ENCODE data around the gene PGGHG. TPM values are rescaled to one million over a fixed set of nuclear protein-coding genes. Genes with fewer than 3 reads are reported as not detected.

PGGHG gene
- total and polyA plus RNA-seq, 2 of the 13 experiments (the other 11 are each of a cell fraction or from before 2014, with no cell fraction given), result 5.9 to 14.8 TPM

GRCh38 chr11:327581-327923 is 38.6 kb downstream of the PGGHG start (continued):
- TF ChIP-seq, protein P1, sequence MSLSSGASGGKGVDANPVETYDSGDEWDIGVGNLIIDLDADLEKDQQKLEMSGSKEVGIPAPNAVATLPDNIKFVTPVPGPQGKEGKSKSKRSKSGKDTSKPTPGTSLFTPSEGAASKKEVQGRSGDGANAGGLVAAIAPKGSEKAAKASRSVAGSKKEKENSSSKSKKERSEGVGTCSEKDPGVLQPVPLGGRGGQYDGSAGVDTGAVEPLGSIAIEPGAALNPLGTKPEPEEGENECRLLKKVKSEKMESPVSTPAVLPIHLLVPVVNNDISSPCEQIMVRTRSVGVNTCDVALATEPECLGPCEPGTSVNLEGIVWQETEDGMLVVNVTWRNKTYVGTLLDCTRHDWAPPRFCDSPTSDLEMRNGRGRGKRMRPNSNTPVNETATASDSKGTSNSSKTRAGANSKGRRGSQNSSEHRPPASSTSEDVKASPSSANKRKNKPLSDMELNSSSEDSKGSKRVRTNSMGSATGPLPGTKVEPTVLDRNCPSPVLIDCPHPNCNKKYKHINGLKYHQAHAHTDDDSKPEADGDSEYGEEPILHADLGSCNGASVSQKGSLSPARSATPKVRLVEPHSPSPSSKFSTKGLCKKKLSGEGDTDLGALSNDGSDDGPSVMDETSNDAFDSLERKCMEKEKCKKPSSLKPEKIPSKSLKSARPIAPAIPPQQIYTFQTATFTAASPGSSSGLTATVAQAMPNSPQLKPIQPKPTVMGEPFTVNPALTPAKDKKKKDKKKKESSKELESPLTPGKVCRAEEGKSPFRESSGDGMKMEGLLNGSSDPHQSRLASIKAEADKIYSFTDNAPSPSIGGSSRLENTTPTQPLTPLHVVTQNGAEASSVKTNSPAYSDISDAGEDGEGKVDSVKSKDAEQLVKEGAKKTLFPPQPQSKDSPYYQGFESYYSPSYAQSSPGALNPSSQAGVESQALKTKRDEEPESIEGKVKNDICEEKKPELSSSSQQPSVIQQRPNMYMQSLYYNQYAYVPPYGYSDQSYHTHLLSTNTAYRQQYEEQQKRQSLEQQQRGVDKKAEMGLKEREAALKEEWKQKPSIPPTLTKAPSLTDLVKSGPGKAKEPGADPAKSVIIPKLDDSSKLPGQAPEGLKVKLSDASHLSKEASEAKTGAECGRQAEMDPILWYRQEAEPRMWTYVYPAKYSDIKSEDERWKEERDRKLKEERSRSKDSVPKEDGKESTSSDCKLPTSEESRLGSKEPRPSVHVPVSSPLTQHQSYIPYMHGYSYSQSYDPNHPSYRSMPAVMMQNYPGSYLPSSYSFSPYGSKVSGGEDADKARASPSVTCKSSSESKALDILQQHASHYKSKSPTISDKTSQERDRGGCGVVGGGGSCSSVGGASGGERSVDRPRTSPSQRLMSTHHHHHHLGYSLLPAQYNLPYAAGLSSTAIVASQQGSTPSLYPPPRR (CRISPR knock-in tag; IDR thresholded peaks at IDR 0.05; ENCODE audit: borderline replicate concordance), result no peak
- TF ChIP-seq ZNF20 (CRISPR knock-in tag; IDR thresholded peaks at IDR 0.05) (no peak), ZNF770 (CRISPR knock-in tag; IDR thresholded peaks at IDR 0.05) (peak; percentile 91), ZNF598 (CRISPR knock-in tag; IDR thresholded peaks at IDR 0.05; ENCODE audit: borderline replicate concordance) (no peak), ZNF816 (CRISPR knock-in tag; IDR thresholded peaks at IDR 0.05; ENCODE audit: borderline replicate concordance) (no peak), ZNF331 (CRISPR knock-in tag; IDR thresholded peaks at IDR 0.05) (no peak), IKZF5 (CRISPR knock-in tag; IDR thresholded peaks at IDR 0.05) (0 out of 2 replicates have a peak, but pooled peaks have one; percentile 5), ZNF34 (CRISPR knock-in tag; IDR thresholded peaks at IDR 0.05; ENCODE audit: borderline replicate concordance) (no peak), ZNF691 (CRISPR knock-in tag; IDR thresholded peaks at IDR 0.05; ENCODE audit: borderline replicate concordance, low read depth) (no peak), CC2D1A (CRISPR knock-in tag; IDR thresholded peaks at IDR 0.05) (no peak), ZNF441 (CRISPR knock-in tag; IDR thresholded peaks at IDR 0.05; ENCODE audit: borderline replicate concordance) (no peak)
